Activated CD8-positive, alpha-beta memory T cell treated with anti-CD3 and anti-CD28 coated beads for 48 hours (primary cell): Measurements from ENCODE around the gene GRIK4.
"Not testable (repeated sequence)": the region's sequence is repeated elsewhere in the genome, so short reads cannot be mapped to it uniquely, and the experiment has no call there.

Experiments used
- DNase-seq, 3 experiments: peaks; one replicate each; pipeline ENCODE4 v3.0.0-alpha.2; 2020; ENCODE audit warnings: low read depth in 2 of 3, low spot score in 2 of 3

GRIK4 gene

DNA sequence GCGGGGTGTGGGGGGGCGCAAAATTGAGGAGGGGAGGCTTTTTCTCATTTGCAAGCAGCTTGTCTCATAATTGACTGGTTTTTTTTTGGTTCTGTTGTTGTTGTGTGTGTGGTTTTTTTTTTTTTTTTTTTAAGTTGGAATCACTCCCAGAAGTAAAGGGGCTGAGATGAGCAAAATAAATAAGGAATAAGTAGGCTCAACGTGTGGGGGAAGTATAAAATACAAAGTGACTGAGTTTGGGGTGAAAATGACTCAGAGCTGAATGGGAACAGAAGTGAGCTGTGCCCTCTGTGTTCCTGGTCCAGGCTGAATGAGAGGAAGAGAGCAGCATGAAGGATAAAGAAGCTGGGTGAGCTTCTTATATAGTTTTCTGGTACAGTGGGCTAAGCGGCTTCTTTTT, 90.0 kb downstream of the GRIK4 start:
- no peak for DNase-seq

DNA sequence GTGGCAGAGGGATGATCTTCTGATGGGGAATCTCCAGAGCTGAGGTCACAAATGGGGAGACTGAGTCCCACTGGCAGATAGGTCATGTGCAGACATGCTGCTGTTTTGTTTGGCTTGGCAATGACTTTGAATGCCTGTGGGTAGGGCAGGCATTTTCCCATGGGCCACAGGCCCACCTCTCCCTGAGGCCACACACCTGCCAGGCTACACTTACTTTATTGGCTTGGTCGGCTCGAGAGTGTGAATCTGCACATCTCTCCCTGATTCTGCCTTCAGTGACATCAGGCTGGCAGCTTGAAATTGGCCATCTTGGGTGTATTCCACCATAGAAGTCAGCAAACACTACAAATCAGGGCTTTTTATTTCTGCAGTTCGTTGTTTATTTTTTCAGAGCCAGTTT, 91.5 kb downstream of the GRIK4 start:
- no peak for DNase-seq

DNA sequence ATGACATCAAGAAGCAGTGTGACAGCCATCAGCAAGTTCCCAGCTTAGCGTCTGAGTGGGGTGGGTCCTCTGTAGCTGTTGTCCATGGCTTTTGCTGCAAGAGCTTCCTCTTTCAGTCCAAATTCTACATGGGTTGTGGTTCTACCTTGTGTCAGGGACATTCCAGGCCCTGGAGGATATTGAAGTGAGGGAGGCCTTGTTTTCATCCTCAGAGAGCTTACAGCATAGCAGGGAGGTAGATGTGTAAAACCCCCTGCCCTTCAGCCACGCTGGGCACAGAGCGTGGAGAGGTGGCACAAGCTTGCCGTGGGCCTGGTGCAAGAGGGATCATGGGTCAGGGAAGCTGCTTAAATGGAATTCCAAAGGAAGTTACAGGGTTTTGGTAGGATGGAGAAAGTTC, 93.9 kb downstream of the GRIK4 start:
- no peak for DNase-seq

DNA sequence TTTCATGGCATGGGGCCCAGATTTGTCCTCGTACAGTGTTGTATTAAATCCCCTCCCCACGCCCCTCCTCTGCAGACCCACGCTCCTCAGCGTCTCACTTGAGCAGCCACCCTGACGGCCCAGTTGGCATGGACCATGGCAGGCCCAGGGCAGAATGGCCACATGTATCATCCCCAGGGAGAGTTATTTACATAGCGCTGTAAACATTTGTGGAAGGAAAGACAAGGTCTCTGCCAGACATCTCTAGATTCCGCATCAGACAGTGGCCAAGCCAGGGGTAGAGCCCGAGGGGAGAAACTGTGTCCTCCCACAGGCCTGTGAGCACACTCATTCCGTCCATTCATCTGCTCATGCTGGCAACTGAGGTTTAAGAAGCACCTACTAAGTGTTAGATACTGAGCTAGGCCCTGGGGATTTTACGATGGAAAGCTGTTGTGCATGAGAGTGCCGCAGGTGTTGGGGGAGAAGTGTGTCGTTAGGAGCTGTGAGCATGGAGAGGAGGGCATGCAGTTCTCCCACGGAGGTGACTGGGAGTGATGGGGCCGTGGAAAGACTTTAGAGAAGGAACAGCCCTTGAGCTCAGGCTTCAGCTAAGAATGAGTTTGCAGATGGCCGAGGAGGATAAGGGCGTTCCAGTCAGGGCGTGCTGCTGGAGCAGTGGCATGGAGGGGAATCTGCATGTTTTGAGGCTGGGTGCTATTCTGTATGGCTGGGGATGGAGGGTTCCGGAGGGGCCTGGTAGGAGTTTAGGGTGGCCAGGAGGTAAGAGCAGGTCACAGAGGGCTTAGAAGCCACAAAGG, 94.9 kb downstream of the GRIK4 start:
- no peak for DNase-seq

DNA sequence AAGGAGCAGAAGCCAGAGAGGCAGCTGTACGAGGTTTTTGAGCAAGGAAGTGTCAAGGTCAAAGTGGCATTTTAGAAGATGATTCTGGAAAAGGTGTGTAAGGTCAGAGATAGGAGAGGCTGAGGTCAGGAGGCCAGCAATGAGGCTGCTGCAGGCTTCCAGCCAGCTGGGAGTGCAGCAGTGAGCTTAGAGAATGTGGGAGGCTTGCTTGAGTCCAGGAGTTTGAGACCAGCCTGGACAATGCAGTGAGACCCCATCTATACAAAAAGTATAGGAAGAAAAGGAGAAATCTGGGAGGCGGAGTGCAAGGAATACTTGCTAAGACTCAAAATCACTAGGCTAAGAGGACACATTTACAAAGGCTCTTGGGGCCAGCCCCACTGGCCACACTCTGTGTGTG, 96.5 kb downstream of the GRIK4 start:
- no peak for DNase-seq

DNA sequence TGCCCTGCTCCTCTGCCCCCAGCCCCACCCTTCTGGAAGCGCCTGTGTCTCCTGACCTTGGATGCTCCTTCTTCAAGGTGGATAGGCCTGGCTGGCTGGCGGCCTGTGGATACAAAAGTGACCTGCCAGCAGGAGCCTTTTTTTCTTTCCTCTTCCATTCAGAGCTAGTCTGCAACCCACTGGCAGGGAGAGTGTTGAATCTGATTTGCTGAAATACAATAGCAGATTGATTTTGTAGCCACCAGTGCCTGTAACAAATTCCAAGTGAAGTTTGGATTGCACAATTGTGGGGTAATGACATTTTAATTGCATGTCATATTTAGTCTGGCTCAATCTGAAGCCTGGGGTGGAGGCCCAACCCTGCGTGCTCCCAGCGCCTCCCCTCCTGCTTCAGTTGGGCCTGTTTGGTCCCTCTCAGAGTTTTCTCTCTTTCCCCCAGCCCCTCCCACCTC, 97.2 kb downstream of the GRIK4 start:
- no peak for DNase-seq

DNA sequence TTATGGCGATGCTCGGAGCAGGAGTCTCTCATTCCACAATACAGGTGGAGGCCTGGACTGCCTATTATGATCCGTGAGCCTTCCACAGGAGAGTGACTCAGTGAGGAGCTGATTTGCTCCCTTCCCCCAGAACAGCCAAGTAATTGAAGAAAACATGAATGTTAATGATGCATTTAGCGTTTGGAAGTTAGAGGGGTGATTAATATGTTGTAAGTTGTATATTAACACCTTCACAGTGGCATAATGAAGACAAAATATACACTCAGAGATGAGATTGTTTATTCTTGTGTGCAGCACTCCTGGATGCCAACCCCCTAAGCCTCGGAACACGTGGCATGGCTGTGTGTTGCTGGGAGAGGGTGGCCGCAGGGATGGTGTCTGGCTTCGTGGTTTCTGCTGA, 98.6 kb downstream of the GRIK4 start:
- DNase-seq: no peak

DNA sequence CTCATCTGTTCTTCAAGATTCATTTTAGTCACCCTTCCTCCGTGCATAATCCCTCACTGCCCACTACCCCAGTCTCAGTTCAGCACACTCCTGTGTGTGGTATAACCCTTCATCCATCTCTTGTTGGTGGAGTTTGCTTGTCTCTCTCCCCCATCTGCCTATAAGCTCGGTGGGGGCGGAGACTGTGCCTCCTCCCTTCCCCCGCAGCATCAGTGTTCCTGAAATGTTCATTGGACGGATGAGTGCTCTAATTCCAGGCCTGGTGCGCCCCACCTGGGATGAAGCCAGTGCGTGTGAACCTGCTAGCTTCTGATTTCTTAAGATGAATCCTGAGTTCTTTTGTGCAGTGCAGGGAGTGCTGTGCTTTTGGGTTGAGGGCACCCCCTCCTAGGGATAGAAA, 100.0 kb downstream of the GRIK4 start:
- no peak for DNase-seq

DNA sequence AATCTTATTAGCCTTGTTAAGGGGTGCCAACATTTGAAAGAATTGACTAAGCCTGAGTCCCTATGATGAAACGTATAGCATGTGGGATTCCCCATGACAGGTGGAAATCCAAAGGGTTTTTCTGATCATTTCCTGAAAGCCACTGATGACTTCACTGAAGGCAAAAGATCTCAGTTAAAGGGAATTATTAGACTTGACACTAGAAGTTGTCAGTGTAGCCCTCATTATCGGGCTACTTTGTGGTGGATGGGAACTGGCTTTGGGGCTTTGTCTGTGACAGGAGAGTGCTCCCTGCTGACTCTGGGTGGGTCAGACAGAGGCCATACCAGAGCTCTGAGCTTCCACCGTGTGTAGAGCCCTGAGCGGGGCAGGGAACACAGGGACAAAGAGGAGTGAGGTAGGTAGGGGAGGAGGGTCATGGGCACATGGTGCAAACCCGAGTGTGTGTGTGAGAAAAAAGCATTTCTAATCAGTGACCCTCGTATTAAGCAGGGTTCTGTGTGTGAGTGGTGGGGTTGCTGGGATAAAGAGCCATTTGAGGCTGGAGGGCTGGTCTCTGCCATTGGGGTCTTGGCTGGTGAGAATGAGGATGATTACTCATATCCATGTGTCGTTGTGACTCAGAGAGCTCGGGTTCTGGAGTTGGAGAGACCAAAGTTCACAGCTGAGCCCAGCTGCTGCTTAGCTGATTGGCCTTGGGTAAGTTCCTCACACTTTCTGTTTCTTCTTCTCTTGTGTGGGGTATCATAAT, 101.1 kb downstream of the GRIK4 start:
- no peak for DNase-seq

DNA sequence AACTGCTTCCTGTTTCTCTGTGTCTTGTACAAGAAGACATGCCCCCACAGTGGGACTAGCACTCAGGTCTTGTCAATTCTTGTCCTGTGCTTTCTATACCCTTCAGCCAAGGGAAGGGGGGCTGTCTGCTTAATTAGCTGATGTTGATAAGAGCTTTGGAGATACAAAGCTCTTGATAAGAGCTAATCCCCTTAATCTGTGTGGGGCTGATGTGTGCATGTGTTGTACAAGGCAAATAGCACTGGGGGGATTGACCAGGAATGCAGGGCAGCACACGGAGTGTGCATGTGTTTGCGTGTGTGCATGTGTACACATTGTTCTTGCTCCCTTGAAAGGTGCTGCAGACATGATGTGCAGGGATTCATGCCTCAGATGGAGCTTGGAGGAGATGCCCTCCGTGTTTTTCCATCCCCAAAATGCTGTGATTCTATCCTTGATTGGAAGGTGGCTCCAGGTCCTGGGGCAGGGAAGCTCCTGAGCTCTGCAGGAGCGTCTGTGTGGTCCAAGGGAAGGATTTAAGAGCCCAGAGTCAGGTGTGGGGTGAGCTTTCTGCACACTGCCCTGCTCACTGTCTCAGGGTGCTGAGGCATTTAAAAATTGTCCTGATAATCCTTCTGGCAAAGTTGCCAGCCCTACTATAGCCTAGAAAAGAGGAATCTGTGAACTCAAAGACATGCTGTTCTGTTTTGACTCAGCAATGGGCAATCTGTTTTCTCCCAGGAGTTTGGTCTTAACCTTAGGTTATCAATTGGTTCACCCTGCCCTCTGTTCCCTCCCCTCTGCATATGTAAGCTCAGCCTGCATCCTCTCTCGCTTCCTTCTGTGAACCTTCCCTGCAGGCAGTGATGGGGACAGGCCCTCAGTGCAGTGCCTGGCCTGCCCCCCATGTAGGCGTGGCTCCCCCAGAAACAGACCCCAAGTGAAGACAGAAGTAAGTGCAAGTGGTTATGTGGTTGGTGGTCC, 102.0 kb downstream of the GRIK4 start:
- no peak for DNase-seq

DNA sequence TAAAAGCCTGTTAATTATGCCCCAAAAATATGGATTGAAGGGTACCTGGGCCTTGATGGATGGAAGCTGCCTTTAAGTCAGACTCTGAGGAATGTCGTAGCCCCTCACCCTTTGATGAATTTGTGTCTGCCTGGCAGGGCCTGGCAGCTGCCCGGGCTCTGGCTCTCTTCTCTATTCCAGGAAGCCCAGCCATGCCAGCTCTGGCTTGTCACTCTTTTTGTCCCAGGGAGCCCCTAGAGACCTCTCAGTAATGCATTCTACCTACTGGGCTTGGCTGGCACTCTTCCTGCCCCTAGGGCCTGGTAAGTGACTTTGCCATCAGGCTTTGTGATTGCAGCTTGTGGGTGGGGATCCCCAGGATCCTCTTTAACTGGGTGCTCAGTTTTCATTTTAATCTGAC, 103.8 kb downstream of the GRIK4 start:
- no peak for DNase-seq

DNA sequence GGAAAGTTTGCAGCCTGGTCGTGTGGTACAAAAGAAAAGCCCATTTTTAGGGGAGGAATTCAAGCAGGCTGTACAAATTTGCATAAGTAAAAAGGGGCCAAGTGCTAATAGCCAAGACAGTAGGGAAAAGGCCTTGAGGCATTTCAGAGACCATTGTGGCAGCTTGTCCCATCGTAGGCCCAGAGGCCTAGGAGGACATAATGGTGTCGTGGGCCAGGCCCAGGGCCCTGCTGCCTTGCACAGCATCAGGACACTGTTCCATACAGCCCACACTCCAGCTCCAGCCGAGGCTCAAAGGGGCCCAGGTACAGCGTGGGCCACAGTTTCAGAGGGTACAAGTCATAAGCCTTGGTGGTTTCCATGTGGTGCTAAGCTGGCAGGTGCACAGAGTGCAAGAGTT, 106.9 kb downstream of the GRIK4 start:
- no peak for DNase-seq

DNA sequence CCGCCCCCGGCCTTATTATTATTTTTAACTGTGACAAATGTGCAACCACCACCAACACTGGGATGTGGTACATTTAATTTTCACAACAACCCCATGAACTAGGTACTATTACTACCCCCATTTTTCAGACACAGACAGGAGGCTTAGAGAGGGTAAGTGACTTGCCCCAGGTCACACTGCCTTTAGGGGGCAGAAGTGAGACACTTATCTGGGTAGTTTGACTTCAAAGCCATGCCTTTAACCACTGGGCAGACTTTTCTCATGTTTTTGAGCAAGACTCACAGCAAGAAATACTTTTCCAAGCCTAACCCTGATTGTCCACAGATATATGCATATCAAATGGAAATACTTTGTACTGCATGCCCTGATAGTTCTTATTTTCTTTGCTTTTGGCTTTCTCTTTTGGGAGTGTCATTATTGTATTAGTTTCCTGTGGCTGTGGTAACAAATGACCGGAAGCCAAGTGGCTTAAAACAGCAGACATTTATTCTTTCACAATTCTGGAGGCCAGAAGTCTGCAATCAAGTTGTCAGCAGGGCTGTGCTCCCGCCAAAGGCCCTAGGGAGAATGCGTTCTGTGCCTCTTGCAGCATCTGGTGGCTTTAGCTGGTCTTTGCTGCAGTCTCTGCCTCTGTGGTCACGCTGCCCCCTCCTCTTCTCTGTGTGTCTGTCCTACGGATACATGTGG, 110.8 kb downstream of the GRIK4 start:
- no peak for DNase-seq

DNA sequence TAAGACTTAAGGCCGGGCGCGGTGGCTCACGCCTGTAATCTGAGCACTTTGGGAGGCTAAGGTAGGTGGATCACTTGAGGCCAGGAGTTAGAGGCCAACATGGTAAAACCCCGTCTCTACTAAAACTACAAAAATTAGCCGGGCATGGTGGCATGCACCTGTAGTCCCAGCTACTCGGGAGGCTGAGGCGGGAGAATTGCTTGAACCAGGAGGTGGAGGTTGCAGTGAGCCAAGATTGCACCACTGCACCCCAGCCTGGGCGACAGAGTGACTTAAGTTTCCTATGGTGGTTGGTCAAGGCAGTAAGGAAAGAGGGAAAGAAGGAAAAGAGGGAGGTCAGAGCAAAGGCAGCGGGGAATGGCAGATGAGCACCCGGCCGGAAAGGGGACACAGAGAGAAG, 113.4 kb downstream of the GRIK4 start:
- not testable (repeated sequence) for DNase-seq

DNA sequence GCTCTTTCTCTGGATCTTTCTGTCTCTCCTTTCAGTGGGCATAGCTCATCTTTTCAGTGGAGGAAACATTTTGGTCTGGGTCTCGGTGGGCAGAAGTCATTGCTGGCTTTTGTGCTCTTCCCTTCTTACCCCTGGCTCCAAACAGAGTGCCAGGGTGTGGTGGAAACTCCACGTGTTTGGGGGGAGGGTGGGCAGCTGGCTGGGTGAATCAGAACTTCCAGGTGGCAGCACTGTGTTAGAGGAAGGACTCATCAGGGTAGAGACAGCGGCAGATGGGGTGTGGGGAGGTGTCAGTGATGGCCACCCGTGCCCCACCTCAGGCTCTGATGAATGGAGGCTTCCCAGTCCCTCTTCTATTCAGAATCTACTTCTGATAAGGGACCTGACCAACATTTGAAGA, 114.0 kb downstream of the GRIK4 start:
- no peak for DNase-seq

DNA sequence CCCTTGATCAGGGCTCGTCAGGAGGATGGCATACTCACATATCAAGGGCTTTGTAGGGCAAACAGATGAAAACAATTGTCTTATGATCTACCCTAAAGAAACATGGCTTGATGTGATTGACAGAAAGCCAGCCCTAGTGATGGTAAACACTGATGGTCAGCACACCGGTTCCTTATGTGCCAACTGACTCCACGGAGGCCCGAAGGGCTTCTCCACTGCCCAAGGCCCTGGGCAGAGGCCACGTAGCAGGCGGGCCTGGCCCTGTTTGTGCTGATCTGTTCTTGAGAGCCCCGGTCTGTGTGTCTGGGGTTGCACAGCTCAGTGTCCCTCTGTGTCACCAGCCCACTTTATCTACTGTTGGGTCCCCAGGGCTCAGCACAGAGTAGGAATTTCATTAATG, 115.2 kb downstream of the GRIK4 start:
- no peak for DNase-seq

DNA sequence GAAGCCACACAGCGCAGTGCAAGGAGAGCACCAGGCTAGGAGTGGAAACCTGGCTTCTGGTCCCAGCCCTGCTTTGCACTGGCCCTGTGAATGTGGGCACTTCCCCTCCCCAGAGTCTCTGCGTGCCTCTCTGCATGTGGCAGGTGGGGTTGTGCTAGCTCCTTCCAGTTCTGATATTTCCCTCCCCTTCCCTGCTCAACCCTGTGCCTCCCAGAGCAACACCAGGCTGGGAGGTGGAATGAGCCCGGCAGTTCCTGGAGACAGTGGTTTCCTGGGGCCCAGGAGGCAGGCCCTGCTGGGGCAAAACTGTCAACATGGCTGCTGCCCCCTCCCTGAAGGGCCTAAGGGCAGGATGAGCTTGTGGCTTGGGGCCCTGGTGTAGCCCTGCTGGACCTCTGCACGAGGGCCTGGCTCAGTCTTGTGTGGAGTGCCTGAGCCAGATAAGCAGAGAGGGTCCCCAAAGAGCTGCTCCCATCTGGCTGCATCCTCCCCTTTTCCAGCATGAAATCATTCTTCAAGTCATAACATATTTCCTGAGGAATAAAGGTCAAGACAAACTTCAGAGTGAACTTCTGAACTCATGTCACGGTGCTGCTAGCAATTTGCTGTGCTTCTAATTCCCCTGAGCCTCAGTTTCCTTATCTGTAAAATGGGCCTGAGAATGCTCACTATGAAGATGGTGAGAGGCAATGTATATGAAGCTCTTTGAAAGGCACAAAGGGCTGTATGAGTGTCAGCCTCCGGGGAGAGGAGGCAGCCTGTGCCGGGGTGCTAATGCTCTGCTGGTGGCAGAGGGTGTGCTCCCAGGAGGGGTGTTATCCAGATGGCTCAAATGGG, 116.0 kb downstream of the GRIK4 start:
- DNase-seq: no peak

DNA sequence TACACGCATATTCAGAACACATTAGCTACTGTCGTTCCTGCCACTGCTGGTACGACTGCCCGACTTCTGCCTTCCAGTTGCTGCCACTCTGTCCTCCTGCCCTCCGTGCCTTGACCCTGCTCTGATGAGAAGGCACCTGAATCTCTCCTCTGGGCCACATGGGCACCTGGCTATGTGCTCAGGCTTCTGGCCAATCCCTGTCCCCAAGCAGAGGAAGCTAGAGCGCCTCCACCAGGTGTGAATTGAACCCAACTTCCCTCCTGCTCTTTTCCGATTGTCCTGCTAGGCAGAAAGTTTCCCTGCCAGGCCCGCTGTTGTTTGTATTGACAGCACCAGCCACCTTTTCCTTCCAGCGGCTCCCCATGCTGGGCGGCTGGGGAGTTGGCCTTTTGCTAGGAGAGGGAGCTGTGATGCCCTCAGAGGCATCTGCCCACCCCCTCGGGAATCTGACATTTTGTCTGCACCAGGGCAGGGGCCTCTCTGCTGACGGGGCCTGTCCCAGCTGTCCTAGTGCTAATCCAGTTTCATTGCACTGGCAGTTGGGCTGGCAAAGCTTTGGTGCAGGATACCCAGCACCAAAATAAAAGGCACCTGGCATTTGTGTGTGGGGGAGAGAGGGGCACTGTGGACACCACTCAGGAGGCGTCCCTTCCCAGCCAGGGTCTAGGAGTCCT, 118.0 kb downstream of the GRIK4 start:
- DNase-seq: no peak

DNA sequence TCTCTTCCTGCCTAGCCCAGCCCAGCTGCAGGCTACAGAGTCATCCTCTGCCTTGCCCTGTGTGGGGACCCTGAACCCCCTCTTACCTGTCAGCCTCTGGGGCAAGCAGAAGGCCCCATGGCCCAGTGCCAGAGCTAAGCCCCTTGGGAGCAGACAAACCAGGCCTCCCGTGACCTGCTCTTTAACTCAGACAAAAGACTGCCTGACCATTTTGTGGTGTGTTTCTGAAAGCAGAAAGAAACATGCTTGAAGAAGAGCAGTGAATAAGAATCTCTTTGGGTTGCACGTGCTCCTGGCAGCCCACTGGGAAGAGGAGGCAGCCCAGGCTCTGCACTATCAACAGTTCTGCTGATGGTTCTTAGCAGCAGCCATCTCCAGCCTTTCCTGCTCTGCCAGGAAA, 118.6 kb downstream of the GRIK4 start:
- no peak for DNase-seq

DNA sequence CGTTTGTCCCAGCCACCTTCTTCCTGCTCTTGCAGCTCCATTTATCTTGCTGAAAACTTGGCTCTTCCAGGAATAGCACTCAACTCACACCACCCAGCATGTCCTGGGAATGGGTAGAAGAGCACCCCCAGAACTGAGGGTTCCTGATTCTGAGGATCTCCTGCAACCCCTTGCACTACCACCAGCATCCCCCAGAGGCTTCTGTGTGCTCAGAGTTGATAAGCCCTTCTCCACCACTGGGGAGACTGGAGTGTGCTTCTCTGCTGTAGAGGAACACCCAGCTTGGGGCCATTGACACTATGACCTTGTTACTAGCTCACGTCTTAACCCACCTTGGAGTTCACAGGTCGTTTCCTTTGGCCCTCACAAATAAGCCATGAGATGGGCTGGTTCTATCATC, 121.0 kb downstream of the GRIK4 start:
- DNase-seq: no peak
